ENCODE results near the gene PDCD10. TPM values are rescaled to one million over a fixed set of nuclear protein-coding genes. Genes with fewer than 3 reads are reported as not detected.
A peak's percentile ranks its signal among the peaks of the same experiment; 100 is the strongest.

PDCD10 gene
- total RNA-seq, 1 donor from 2014 or later = 53.2 TPM

DNA sequence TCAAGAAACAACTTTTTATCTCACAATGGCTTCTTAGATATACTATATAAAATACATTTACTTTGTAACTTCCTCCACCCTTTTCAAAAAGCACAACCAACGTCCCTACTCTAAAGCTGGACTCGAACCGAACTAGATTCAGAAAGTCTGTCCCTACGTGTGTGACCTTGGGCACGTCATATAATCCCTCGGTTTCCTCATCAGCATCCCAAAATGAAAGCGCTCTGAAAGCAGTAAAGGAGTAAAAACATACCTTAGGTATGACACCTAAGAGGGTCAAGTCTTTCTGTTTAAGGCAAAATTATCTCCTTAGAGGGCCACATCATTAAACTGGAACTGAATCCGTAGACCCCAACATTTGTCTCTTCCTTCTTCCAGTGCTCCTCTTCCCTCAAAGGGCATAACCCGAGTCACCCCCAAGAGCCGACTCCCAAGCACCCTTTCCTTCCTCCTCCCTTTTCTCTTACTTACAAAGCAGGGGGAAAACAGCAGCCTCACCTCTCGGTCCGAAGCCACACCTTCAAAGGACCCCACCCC, 663 bp downstream of the PDCD10 start:
- Histone ChIP-seq H3K4me1 (peaks cover 27% of the 10 kb centered on the region), H3K27ac (peak overlapping the region; percentile 93), H3K9me3 (no peaks in the 10 kb centered on the region), H3K27me3 (no peaks in the 10 kb centered on the region), H3K4me3 (peak overlapping the region; percentile 79), H3K36me3 (no peaks in the 10 kb centered on the region)
- TF ChIP-seq, protein P1, sequence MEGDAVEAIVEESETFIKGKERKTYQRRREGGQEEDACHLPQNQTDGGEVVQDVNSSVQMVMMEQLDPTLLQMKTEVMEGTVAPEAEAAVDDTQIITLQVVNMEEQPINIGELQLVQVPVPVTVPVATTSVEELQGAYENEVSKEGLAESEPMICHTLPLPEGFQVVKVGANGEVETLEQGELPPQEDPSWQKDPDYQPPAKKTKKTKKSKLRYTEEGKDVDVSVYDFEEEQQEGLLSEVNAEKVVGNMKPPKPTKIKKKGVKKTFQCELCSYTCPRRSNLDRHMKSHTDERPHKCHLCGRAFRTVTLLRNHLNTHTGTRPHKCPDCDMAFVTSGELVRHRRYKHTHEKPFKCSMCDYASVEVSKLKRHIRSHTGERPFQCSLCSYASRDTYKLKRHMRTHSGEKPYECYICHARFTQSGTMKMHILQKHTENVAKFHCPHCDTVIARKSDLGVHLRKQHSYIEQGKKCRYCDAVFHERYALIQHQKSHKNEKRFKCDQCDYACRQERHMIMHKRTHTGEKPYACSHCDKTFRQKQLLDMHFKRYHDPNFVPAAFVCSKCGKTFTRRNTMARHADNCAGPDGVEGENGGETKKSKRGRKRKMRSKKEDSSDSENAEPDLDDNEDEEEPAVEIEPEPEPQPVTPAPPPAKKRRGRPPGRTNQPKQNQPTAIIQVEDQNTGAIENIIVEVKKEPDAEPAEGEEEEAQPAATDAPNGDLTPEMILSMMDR (IDR thresholded peaks at IDR 0.05) = no peak
- intact Hi-C loops (cut with DNase I) = no loop called here
- ATAC-seq = no peak
- no peak for DNase-seq

DNA sequence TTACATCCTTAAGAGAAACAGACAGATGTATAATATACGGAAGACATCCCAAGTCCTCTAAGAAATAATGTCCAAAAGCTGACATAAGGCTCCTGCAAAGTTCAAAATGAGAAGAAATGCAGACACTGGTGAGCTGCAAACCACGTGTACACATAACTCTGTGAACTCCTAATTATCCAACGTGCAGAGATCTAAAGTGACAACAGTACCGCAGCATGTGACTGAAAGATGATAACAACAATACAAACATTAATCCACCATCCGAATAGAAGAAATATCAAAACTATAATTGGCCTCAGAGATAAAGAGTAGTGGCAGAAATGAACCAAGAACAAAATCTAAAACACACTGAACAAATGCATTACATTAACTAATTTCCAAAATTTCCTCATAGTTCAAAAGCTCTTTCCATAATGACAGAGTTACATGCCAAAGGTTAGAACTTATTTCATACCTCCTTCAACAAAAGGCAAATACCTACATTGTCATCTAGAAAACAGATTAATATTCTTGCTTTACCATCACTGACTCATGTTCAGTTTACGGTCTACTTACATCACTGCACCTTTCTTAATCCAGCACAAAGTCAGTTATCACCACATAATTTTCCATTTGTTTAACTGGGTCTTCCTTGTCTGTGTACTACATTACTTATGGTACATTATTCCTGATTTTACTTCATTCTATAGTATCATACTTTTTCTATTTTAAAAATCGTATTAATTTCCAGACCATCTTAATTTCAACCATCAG, 2.2 kb downstream of the PDCD10 start:
- no peak overlapping the region for H3K4me3 ChIP-seq
- no peaks in the 10 kb centered on the region for H3K27me3 ChIP-seq
- H3K36me3 ChIP-seq = no peaks in the 10 kb centered on the region
- DNase-seq (no peak), ATAC-seq (no peak)
- H3K27ac ChIP-seq = no peak overlapping the region
- TF ChIP-seq, protein P1 (IDR thresholded peaks at IDR 0.05) = no peak
- intact Hi-C loops (cut with DNase I) = no loop called here
- H3K9me3 ChIP-seq = no peaks in the 10 kb centered on the region
- H3K4me1 ChIP-seq = peaks cover 27% of the 10 kb centered on the region

DNA sequence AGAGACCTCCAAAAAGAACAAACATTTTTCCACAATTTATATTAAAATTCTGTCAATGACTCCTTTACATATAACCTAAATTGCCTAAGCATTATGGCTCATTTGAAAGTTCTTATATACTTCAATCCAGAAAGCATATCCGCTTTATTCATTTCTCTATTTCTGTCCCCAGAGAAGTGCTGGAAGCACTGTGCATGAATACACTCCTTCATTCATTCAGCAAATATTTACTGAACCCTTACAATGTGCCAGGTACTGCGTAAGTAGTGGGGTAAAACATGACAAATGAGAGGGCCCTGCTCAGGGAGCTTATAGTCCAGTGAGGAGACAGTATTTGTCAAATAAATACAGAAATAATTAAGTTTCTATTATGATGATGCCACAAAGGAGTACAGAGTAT, 3.3 kb downstream of the PDCD10 start:
- Histone ChIP-seq H3K36me3 (no peaks in the 10 kb centered on the region), H3K9me3 (no peaks in the 10 kb centered on the region), H3K4me3 (no peak overlapping the region), H3K27ac (no peak overlapping the region), H3K4me1 (peaks cover 27% of the 10 kb centered on the region), H3K27me3 (no peaks in the 10 kb centered on the region)
- intact Hi-C loops (cut with DNase I) = no loop called here
- ATAC-seq (no peak), DNase-seq (no peak)
- TF ChIP-seq, protein P1 (IDR thresholded peaks at IDR 0.05) = no peak

GRCh38 chr3:167729591-167729990, 5.1 kb downstream of the PDCD10 start:
- intact Hi-C loops (cut with DNase I) = no loop called here
- TF ChIP-seq, protein P1 (IDR thresholded peaks at IDR 0.05) = no peak
- no peak for DNase-seq
- H3K9me3 ChIP-seq = no peaks in the 10 kb centered on the region
- ATAC-seq = no peak
- no peak overlapping the region for H3K4me3 ChIP-seq
- peaks cover 22% of the 10 kb centered on the region for H3K4me1 ChIP-seq
- no peaks in the 10 kb centered on the region for H3K36me3 ChIP-seq
- H3K27ac ChIP-seq = no peak overlapping the region
- H3K27me3 ChIP-seq = no peaks in the 10 kb centered on the region

GRCh38 chr3:167728632-167729323, 5.9 kb downstream of the PDCD10 start:
- DNase-seq (no peak), ATAC-seq (peak; percentile 54)
- Histone ChIP-seq H3K4me1 (peaks cover 22% of the 10 kb centered on the region), H3K27me3 (no peaks in the 10 kb centered on the region), H3K27ac (no peak overlapping the region), H3K9me3 (no peaks in the 10 kb centered on the region), H3K4me3 (no peak overlapping the region), H3K36me3 (no peaks in the 10 kb centered on the region)
- TF ChIP-seq, protein P1 (IDR thresholded peaks at IDR 0.05) = no peak
- intact Hi-C loops (cut with DNase I) = no loop called here

Data from upper lobe of right lung (tissue), 1 donor.